GM12801 (cell line): ENCODE results near the gene DUSP8.

Experiments
- TF ChIP-seq, protein P1 (sequence below): IDR thresholded peaks from one replicate; pipeline ENCODE4 v1.5.1; 2011; ENCODE audit warnings: control low read depth; ENCODE audit not compliant: insufficient read length; ENCODE audit errors: extremely low read depth

DUSP8 gene

GRCh38 chr11:1510928-1511327 is 61.1 kb downstream of the DUSP8 start:
- TF ChIP-seq, protein P1, sequence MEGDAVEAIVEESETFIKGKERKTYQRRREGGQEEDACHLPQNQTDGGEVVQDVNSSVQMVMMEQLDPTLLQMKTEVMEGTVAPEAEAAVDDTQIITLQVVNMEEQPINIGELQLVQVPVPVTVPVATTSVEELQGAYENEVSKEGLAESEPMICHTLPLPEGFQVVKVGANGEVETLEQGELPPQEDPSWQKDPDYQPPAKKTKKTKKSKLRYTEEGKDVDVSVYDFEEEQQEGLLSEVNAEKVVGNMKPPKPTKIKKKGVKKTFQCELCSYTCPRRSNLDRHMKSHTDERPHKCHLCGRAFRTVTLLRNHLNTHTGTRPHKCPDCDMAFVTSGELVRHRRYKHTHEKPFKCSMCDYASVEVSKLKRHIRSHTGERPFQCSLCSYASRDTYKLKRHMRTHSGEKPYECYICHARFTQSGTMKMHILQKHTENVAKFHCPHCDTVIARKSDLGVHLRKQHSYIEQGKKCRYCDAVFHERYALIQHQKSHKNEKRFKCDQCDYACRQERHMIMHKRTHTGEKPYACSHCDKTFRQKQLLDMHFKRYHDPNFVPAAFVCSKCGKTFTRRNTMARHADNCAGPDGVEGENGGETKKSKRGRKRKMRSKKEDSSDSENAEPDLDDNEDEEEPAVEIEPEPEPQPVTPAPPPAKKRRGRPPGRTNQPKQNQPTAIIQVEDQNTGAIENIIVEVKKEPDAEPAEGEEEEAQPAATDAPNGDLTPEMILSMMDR: no peak

- TF ChIP-seq, protein P1: no peak
Measured at GRCh38 chr11:1509626-1510255, 62.3 kb downstream of the DUSP8 start.

DNA sequence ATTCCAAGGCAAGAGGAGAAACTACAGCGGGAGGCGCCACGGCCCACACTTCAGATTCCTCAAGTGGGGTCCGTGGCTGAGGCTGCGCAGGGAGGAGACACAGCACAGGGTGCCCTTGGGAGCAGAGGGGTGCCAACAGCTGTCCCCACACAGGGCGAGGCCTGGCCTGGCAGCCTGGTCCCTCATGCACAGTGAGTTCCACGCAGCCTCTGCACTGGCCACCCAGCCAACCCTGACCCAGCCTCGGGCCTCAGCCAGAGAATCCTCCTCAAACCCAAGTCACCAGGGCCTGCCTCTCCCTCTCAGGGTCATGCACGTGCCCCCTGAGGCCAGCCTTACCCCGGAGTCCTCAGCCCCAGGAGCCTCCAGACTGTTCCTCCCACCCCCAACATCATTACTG is 63.1 kb downstream of the DUSP8 start:
- TF ChIP-seq, protein P1: no peak

DNA sequence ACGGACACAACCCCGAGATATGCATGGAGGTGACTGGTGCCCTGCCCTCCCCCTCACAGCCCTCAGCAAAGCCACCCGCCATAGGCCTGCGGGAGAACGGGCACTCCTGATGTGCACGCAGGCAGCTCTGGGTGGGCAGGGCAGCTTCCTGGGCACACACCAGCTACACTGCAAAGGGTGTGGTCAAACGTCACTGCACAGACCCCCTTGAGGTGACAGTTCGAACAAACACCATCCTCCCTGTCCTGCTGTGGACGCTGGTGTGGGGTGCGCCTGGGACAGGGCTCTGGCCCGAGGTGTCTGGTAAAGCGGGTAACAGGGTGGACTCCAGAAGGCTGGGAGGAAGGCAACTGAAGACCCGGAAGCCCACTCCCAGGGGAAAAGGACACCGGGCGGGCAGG is 63.6 kb downstream of the DUSP8 start:
- TF ChIP-seq, protein P1: no peak

DNA sequence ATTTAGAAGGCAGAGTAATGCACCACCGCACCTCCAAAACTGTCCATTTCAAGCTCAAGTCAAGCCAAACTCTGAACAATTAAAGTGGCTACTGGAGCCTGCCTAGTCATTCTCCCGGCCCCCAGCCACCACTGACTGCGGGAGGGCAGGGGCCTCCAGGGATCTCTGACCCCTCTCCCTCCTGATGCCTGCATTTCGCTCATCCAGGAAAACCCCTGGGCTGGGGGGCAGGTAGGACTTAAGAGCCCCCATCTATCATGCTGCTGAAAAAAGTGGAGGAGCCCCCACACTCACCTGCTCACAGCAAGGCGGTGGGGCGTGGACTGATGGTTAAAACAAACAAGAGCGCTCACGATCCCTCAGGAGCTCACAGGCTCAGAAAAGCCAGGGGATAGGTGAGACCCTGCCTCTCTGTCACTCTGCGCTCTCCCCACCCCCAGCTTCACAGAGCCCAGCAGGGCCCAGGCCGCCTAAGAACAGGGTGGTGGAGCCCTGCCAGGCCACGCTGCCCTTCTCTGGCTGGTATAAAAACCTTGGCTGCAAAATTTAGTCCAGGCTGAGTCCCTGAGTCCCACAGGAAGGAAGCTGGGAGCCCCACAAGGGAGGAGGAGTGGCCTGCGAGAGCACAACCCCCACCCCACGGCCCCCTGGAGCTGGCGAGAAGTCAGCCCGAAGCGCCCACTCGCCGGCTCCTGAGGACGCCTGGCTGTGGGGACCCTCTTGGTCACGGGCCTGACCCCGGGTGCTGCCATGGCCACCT is 64.5 kb downstream of the DUSP8 start:
- TF ChIP-seq, protein P1: no peak

- TF ChIP-seq, protein P1: no peak
Measured at GRCh38 chr11:1506981-1507380, 65.1 kb downstream of the DUSP8 start.

GRCh38 chr11:1505480-1505879 is 66.6 kb downstream of the DUSP8 start:
- TF ChIP-seq, protein P1: no peak
